ENCODE measurements around the gene CDH15. TPM values are rescaled to one million over a fixed set of nuclear protein-coding genes. Genes with fewer than 3 reads are reported as not detected.

The CDH15 gene
- total RNA-seq (2016; rRNA removed; fragmentation: Illumina TruSeq; extraction: Trizol) (1.4 and 2.2 TPM in 2 replicates), polyA plus RNA-seq (2011; rRNA removed) (0.69 and 0.74 TPM in 2 replicates), polyA minus RNA-seq (2011; rRNA and poly(A)+ RNA removed; ENCODE audit: low replicate concordance) (0.62 TPM in 1 of 2 replicates, not detected in the other), Bru-seq, nascent RNA (percentile 22 among the genes with signal in this experiment), BruChase-seq, experiment 1, labeled RNA remaining after a 6-hour chase (percentile 19 among the genes with signal in this experiment), BruChase-seq, experiment 2, labeled RNA remaining after a 2-hour chase (percentile 17 among the genes with signal in this experiment)
- 2.8 and 2.9 TPM in 2 replicates for total RNA-seq (2016; cell fraction: cytosol; rRNA removed; fragmentation: Illumina TruSeq; extraction: Trizol; ENCODE audit: low read depth)
- total RNA-seq (2016; cell fraction: insoluble cytoplasmic fraction; rRNA removed; fragmentation: Illumina TruSeq; extraction: Trizol): 1.4 and 2.2 TPM in 2 replicates
- total RNA-seq (2016; cell fraction: membrane; rRNA removed; fragmentation: Illumina TruSeq; extraction: Trizol): 3.6 and 3.7 TPM in 2 replicates
- 1.6 and 1.8 TPM in 2 replicates for total RNA-seq (2016; cell fraction: nucleus; rRNA removed; fragmentation: Illumina TruSeq; extraction: Trizol)
- 0.37 and 1.2 TPM in 2 replicates for polyA plus RNA-seq (2011; cell fraction: cytosol; rRNA removed)
- 1.6 and 2.1 TPM in 2 replicates for polyA plus RNA-seq (2011; cell fraction: nucleus; rRNA removed)
- 0.61 and 0.90 TPM in 2 replicates for polyA plus RNA-seq (2012)
- polyA plus RNA-seq (2016; cell fraction: cytosol; fragmentation: Illumina TruSeq; extraction: Trizol; ENCODE audit: low read depth): 3.5 and 3.8 TPM in 2 replicates
- polyA plus RNA-seq (2016; cell fraction: insoluble cytoplasmic fraction; fragmentation: Illumina TruSeq; extraction: Trizol; ENCODE audit: low read depth): 1.7 and 2.3 TPM in 2 replicates
- polyA plus RNA-seq (2016; cell fraction: membrane; fragmentation: Illumina TruSeq; extraction: Trizol; ENCODE audit: low read depth): 3.3 and 4.1 TPM in 2 replicates
- 3.3 and 3.4 TPM in 2 replicates for polyA plus RNA-seq (2016; cell fraction: nucleus; fragmentation: Illumina TruSeq; extraction: Trizol; ENCODE audit: insufficient read depth, low read depth)
- 0.40 and 0.62 TPM in 2 replicates for polyA minus RNA-seq (2011; cell fraction: cytosol; rRNA and poly(A)+ RNA removed)
- polyA minus RNA-seq (2011; cell fraction: nucleus; rRNA and poly(A)+ RNA removed): 0.39 TPM in 1 of 2 replicates, not detected in the other
- long read RNA-seq, experiment 1, partial matches to known transcripts: 7 of 9 reads
- long read RNA-seq, experiment 1, other reads (novel, unspliced or antisense): 2 of 9 reads
- long read RNA-seq, experiment 2, partial matches to known transcripts: 9 of 11 reads
- long read RNA-seq, experiment 2, other reads (novel, unspliced or antisense): 2 of 11 reads

- Histone ChIP-seq H4K20me1 (ENCODE audit: insufficient read depth, low read length) (peaks cover 17% of the 10 kb centered on the region), H3K27ac (ENCODE audit: extremely low read length, insufficient read depth, low read length) (no peak within 1 kb of the TSS), H3K36me3 (replicated peaks in 1 of 2; ENCODE audit: control insufficient read depth in 1 of 2, insufficient read depth in 2 of 2, low read length in 2 of 2) (no peaks in the 10 kb centered on the region), H3K4me2 (ENCODE audit: low read depth, low read length) (peak within 1 kb of the TSS; percentile 79), H3K9me3 (ENCODE audit: low read length) (no peaks in the 10 kb centered on the region), H3K4me3 (replicated peaks in 1 of 3; ENCODE audit: insufficient read depth in 1 of 3, low read depth in 2 of 3, low read length in 3 of 3) (peak within 1 kb of the TSS in 2 of 3 experiments; percentile 30 to 69; a peak in 3 of 6 replicates), H3K27me3 (ENCODE audit: control insufficient read depth in 1 of 2, insufficient read depth in 2 of 2, low read length in 2 of 2) (peaks cover 57 to 89% of the 10 kb centered on the region in 2 experiments), H3K79me2 (ENCODE audit: insufficient read depth, low read length) (no peaks in the 10 kb centered on the region), H2AFZ (ENCODE audit: low read length) (no peak within 1 kb of the TSS), H3K4me1 (ENCODE audit: insufficient read depth, low read length) (peaks cover 69% of the 10 kb centered on the region), H3K9ac (ENCODE audit: insufficient read depth, low read depth, low read length) (no peak within 1 kb of the TSS)
- FAIRE-seq: peak; percentile 49
- DNase-seq (ENCODE audit: low spot score): peak; percentile 94
- 3% methylated on average over 62 of the region's 74 CpGs for WGBS (ENCODE audit: low lambda C conversion rate)
- POLR2A ChIA-PET: interaction anchor here (0.7 to 1.3 kb wide), 13 partner anchors 12 to 434 kb away, joined by 3 to 10 read pairs (median 3); partner anchors contain the start of genes GALNS, SLC22A31 and TRAPPC2L
- intact Hi-C loops (cut with micrococcal nuclease; ENCODE audit: unreplicated experiment) (loop anchor here (5.0 kb wide), 1 partner anchor 46 kb away; the partner anchor contains the start of gene ZNF778), in situ Hi-C loops (cut with HindIII; ENCODE audit: extremely low pct_ligation_motif_present, low pct_unique_long_range_greater_than_20kb) (no loop called here)
- no TSS peak for BruUV-seq (replicated peaks)
- peak; percentile 73 for ATAC-seq
- CTCF ChIA-PET (ENCODE audit: low intra/inter-chr PET ratio, low total read pairs): no interaction called here
- TF ChIP-seq EZH2 (conservative IDR thresholded peaks at IDR 0.05; ENCODE audit: low read depth, low read length): 0 out of 2 replicates have a peak, but pooled peaks have one; percentile 57
- no peak for TF ChIP-seq ZNF432 (CRISPR knock-in tag; IDR thresholded peaks at IDR 0.05; ENCODE audit: borderline replicate concordance)
- TF ChIP-seq SAFB2 (CRISPR knock-in tag; IDR thresholded peaks at IDR 0.05; ENCODE audit: borderline replicate concordance, low read depth): no peak
- no peak for TF ChIP-seq REPIN1 (CRISPR knock-in tag; IDR thresholded peaks at IDR 0.05; ENCODE audit: borderline replicate concordance, low read depth)
- TF ChIP-seq MNT (IDR thresholded peaks at IDR 0.05): peak; percentile 79
- no peak for TF ChIP-seq EHMT2 (IDR thresholded peaks at IDR 0.05; ENCODE audit: borderline replicate concordance, low read depth, low read length)
- 0 out of 2 replicates have a peak, but pooled peaks have one; percentile 35 for TF ChIP-seq ZNF333 (CRISPR knock-in tag; IDR thresholded peaks at IDR 0.05; ENCODE audit: borderline replicate concordance)
- no peak for TF ChIP-seq IKZF1 (IDR thresholded peaks at IDR 0.05)
- TF ChIP-seq ATF7-NPFF (CRISPR knock-in tag; IDR thresholded peaks at IDR 0.05; ENCODE audit: low read depth): no peak
- no peak for TF ChIP-seq ZNF800 (CRISPR knock-in tag; IDR thresholded peaks at IDR 0.05)
- no peak for TF ChIP-seq IKZF4 (CRISPR knock-in tag; IDR thresholded peaks at IDR 0.05; ENCODE audit: borderline replicate concordance, low read depth, not compliant biosample characterization)
- TF ChIP-seq CBX5 (CRISPR knock-in tag; IDR thresholded peaks at IDR 0.05; ENCODE audit: borderline replicate concordance): no peak
Measured at GRCh38 chr16:89171216-89172170, at the start of gene CDH15. Gene CDH15 (plus strand): TSS chr16:89171748. CDS start chr16:89171832, 84 bp downstream.
